ENCODE measurements around the gene NFKBIE.

NFKBIE gene

DNA sequence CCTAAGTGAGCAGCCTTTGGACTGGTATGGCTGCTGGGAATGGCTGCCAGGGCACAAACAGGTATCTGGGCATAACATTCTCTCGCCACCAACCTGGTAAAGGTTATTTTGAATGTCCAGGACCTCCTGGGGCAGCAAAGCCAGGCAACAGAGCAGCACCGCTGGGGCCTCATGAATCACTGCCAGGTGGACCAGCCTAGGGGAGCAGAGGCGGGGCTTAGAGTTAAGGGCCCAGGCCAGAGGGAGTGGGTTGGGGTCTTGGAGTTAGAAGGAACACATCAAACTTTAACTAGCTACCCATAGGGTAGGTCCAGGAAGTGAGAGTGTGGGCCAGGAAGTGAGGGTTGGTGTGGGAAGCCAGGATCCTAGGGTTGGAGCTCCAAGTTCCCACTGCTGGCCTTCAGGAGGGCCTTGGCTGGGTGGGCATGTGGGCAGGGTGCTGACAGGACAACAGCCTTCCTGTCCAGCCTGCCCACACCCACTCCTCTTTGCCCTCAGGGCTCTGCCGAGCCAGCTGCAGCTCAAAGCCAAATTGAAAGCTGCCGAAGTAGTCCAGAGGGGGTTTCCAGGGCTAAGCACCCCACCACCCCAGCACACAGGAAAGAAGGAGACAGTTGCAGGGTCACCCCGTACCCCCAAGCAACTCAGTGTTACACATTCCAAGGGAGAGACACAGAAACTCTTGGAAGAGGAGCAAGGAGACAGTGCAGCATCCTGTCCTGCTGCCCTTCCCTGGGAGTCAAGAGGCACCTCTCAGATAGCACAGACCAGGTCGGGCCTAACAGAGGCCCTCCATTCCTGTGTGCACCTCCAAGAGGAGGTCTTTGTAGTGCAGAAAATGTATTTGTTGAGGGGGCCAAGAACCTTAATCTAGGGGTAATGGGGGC is 2.6 kb downstream of the NFKBIE start:
- peak overlapping the region; percentile 84 for H3K4me3 ChIP-seq (ENCODE audit: low read depth, low read length)
- DNase-seq (ENCODE audit: low read depth) = no peak

- DNase-seq (ENCODE audit: low read depth) = no peak
- no peak overlapping the region for H3K4me3 ChIP-seq (ENCODE audit: low read depth, low read length)
Measured at GRCh38 chr6:44261581-44261980, 3.8 kb downstream of the NFKBIE start.

GRCh38 chr6:44260451-44261297 is 4.7 kb downstream of the NFKBIE start:
- H3K4me3 ChIP-seq (ENCODE audit: low read depth, low read length) = no peak overlapping the region
- no peak for DNase-seq (ENCODE audit: low read depth)

DNA sequence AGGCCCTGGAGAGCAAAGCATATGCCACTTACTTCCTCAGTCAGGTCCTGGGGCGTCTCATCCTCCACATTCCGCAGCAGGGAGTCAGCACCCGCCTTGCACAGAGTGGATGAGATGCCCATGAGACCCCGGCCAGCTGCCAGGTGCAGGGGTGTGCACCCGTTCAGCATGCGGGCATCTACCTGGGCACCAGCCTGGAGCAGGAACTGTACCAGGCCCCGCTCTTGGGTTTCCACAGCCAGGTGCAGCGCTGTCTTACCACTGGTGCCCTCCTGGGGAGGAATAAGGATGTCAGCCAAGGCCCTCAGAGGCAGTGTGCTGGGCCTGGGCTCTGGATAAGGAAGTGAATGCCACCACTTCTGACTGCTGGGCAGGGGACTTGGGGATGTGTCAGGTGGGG is 5.3 kb downstream of the NFKBIE start:
- no peak overlapping the region for H3K4me3 ChIP-seq (ENCODE audit: low read depth, low read length)
- DNase-seq (ENCODE audit: low read depth) = no peak

DNA sequence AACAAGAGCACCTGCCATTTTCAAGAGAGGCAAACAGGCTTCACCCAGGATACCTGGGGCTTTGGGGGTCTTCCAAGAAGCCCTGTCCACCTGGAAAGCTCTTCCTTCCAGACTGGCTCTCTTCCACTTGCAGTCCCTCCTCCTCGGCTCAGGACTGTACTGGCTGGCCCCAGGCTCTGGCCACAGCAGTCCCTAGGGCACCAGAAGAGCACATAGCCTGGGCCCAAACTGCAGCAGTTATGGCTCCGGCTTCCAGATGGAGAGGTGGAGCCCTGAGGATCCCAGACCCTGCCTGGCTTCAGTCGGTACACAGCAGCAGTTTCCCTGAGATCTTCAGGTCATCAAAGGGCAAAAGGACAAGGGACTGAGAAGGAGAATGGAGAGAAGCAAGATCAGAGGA is 6.4 kb downstream of the NFKBIE start:
- no peak overlapping the region for H3K4me3 ChIP-seq (ENCODE audit: low read depth, low read length)
- DNase-seq (ENCODE audit: low read depth) = no peak

DNA sequence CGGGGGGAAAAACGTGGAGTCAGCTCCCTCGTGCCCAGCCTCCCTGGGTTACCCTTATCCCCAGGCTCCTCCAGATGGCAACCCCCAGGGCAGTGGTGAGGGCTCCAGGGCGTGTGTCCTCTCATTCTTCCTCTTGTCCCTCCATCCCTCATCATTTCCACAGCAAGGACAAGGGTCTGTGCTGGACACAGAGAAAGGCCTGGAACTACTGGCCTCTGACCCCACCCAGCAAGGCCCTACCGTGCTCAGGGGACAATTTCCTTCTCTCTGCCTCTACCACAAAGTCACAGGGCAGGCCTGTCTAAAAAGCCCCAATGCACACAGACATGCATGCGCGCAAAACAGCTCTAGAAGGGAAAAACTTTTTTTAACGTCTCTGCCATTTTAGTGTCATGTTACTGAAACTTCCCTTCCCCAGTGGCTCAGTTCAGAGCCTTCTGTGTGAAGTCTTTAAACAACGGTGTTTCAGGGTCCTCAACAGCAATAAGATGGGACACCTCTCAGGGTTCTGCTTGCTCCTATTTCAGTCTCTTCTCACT is 7.0 kb downstream of the NFKBIE start:
- DNase-seq (ENCODE audit: low read depth) = no peak
- H3K4me3 ChIP-seq (ENCODE audit: low read depth, low read length) = no peak overlapping the region

GRCh38 chr6:44257753-44258324 is 7.5 kb downstream of the NFKBIE start:
- DNase-seq (ENCODE audit: low read depth) = no peak
- H3K4me3 ChIP-seq (ENCODE audit: low read depth, low read length) = peak overlapping the region; percentile 88

DNA sequence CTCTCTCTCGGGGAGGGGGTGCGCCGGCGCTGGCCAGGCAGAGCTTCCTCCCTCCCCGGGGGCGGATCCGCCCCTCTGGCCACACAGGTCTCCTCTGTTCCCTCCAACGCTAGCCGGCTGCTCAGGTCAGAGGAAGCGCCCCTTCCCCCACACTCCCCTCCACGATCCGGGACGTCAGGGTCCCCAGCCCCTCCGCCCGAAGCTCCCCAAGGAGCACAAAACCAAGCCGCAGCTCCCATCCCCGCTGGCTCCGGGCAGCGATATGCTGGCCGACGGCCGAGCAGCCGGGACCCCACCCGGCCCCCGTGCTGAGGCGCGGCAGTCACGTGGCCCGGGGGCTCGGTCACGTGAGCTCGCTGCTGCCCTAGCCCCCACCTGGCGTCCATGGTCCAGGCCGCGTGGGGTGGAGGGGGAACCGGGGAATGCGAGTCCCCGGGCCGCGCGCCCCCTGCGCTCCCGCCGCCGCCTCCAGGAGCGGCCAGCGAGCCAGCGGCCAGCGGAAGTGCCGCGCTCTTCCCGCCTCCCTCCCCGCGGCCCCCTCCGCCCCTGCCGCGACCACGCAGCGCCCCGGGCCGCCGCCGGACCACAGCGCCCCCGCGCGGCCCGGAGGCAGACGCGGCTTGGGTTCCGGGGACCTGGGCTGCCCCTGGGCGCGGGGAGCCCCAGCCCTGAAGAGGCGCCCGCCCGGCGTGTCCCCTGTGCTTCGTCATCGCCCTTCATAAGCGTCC is 8.2 kb downstream of the NFKBIE start, which contains the start of gene SLC35B2:
SLC35B2 (minus strand) TSS at position 504 of the 728 bp plus-strand sequence; CDS start at position 386, 118 bp downstream.
- H3K4me3 ChIP-seq (ENCODE audit: low read depth, low read length) = peak within 1 kb of the TSS; percentile 88
- peak; percentile 25 for DNase-seq (ENCODE audit: low read depth)

DNA sequence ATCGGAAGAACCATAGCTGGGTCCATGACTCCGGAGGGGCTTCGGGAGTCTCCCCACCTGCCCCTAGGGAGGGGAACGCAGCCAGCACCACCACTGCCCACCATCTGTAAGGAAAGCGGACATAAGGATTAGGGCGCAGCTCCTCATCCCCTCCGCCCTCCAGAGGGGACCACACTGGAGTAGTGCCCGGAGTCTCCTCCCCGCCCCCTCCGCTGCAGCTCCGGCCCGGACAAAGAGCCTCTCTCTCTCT is 8.7 kb downstream of the NFKBIE start:
- no peak for DNase-seq (ENCODE audit: low read depth)
- peak overlapping the region; percentile 88 for H3K4me3 ChIP-seq (ENCODE audit: low read depth, low read length)

DNA sequence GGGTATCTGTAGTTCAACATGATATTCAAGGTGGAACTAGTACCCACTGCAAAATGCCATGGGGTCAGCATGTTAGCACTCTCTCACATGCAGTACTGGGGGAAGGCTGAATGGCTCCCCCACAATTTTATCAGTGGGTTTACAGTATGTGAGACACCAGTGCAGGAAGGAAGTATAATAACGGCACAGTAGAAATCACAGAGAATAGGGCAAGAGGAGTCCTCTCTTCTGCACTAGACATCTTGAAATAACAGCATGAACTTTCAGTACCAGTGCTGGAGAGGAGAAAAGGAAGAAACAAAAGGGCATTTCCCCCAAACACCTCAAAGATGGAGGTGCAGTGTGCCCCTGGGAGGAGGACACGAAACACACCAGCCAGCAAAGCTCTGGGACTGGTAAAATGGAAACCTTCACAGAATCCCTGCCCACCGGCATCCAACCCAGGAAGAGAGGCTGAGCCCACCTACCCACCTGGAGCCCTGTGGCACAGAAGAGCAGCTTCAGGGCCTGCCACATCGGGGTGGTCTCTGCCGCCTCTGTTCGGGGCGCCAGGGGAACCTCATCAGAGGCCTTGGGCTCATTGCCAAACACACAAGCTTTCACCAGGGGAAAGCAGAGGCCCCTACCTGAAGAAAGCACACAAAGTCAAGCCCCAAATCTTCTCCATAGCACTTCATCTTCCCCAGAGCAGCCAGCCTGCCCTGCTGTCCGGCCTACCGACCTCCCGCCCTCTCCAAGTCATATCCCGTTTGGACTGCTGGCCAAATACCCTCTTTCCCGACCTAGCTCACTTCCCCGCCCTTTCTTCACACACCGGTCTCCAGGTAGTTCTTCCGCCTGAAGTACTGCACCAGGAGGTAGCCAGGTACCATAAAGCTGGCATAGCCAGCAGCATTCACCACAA is 9.2 kb downstream of the NFKBIE start:
- DNase-seq (ENCODE audit: low read depth) = no peak
- H3K4me3 ChIP-seq (ENCODE audit: low read depth, low read length) = peak overlapping the region; percentile 88

GRCh38 chr6:44255105-44255808 is 10.1 kb downstream of the NFKBIE start:
- no peak overlapping the region for H3K4me3 ChIP-seq (ENCODE audit: low read depth, low read length)
- DNase-seq (ENCODE audit: low read depth) = no peak

- no peak overlapping the region for H3K4me3 ChIP-seq (ENCODE audit: low read depth, low read length)
- no peak for DNase-seq (ENCODE audit: low read depth)
Measured at GRCh38 chr6:44254191-44255104, 10.9 kb downstream of the NFKBIE start.

DNA sequence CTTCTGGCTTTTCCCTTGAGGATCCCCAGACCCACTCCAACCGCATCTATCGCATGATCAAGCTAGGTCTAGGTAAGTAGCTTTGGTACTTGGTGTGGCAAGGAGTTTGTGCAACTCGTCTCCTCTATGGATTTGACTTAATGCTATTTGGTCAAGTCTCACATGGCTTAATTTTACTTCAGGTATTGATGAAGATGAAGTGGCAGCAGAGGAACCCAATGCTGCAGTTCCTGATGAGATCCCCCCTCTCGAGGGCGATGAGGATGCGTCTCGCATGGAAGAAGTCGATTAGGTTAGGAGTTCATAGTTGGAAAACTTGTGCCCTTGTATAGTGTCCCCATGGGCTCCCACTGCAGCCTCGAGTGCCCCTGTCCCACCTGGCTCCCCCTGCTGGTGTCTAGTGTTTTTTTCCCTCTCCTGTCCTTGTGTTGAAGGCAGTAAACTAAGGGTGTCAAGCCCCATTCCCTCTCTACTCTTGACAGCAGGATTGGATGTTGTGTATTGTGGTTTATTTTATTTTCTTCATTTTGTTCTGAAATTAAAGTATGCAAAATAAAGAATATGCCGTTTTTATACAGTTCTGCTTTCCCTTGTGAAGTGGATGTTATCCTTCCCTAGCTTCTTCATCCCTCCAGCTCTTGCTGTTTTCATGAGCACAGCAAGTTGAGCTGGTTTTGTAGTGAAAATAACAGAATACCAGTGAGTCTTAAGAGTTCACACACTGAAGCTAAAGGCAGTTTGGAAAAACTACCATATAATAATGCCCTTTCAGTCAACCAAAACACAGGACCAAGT is 11.8 kb downstream of the NFKBIE start:
- H3K4me3 ChIP-seq (ENCODE audit: low read depth, low read length) = no peak overlapping the region
- no peak for DNase-seq (ENCODE audit: low read depth)

- H3K4me3 ChIP-seq (ENCODE audit: low read depth, low read length) = no peak overlapping the region
- no peak for DNase-seq (ENCODE audit: low read depth)
Measured at GRCh38 chr6:44251576-44252524, 13.5 kb downstream of the NFKBIE start.

GRCh38 chr6:44250718-44251123 is 14.6 kb downstream of the NFKBIE start:
- no peak for DNase-seq (ENCODE audit: low read depth)
- H3K4me3 ChIP-seq (ENCODE audit: low read depth, low read length) = no peak overlapping the region
